Lung (tissue), 12 donors: ENCODE data around the gene TPSG1. TPM values are rescaled to one million over a fixed set of nuclear protein-coding genes. Genes with fewer than 3 reads are reported as not detected.
A peak's percentile ranks its signal among the peaks of the same experiment; 100 is the strongest.
"Not testable (repeated sequence)": the region's sequence is repeated elsewhere in the genome, so short reads cannot be mapped to it uniquely, and the experiment has no call there.

Experiments used
- ATAC-seq: fragments of 200-7000 bp; cut with Tn5 transposase; one replicate; pipeline ENCODE4 v1.9.1; 2020; ENCODE audit warnings: moderate number of reproducible peaks; ENCODE audit not compliant: insufficient read depth, low FRiP score
- DNase-seq, 3 donors: peaks; one replicate each; pipeline ENCODE4 v3.0.0-alpha.2; 2013 to 2017
- H3K27ac ChIP-seq, 2 donors: one replicate each; pipeline ENCODE4 v1.5.1; 2013; ENCODE audit warnings: mild to moderate bottlenecking in 2 of 2, moderate library complexity in 2 of 2, control low read depth in 1 of 2, inconsistent platforms in 1 of 2, low read depth in 1 of 2, low read length in 1 of 2
- H3K27me3 ChIP-seq, 3 donors: one replicate each; pipeline ENCODE4 v1.5.1; 2013; ENCODE audit warnings: low read length in 2 of 3; ENCODE audit not compliant: control insufficient read depth in 3 of 3, insufficient read depth in 3 of 3
- H3K36me3 ChIP-seq, 4 donors: one replicate each; pipeline ENCODE4 v1.5.1; 2013; ENCODE audit warnings: low read length in 4 of 4, mild to moderate bottlenecking in 1 of 4, moderate library complexity in 1 of 4; ENCODE audit not compliant: control insufficient read depth in 4 of 4, insufficient read depth in 4 of 4
- H3K4me1 ChIP-seq, 5 donors: one replicate each; pipeline ENCODE4 v1.5.1; 2013; ENCODE audit warnings: low read length in 5 of 5, mild to moderate bottlenecking in 2 of 5, moderate library complexity in 1 of 5; ENCODE audit not compliant: control insufficient read depth in 5 of 5, insufficient read depth in 5 of 5
- H3K4me3 ChIP-seq: one replicate; pipeline ENCODE4 v1.5.1; 2013; ENCODE audit warnings: mild to moderate bottlenecking, control low read depth, moderate library complexity
- H3K9ac ChIP-seq, 2 donors: one replicate each; pipeline ENCODE4 v1.5.1; 2013; ENCODE audit warnings: low read length in 2 of 2, control low read depth in 1 of 2; ENCODE audit not compliant: insufficient read depth in 1 of 2
- H3K9me3 ChIP-seq, 4 donors: one replicate each; pipeline ENCODE4 v1.5.1; 2013; ENCODE audit warnings: low read length in 3 of 4, mild to moderate bottlenecking in 1 of 4, moderate library complexity in 1 of 4; ENCODE audit not compliant: control insufficient read depth in 4 of 4, insufficient read depth in 3 of 4
- CTCF ChIP-seq: IDR thresholded peaks from 2 replicates; pipeline ENCODE4 v1.5.1; 2012; ENCODE audit warnings: mild to moderate bottlenecking; ENCODE audit errors: control extremely low read depth, extremely low read depth
- WGBS, 2 donors: extraction: QIAGEN DNeasy Blood & Tissue Kit; methylation state at CpG; one replicate each; pipeline ENCODE4 v1.1.7; 2013; 5-methylcytosine and 5-hydroxymethylcytosine counted together
- polyA plus RNA-seq, 2 donors: library from polyadenylated mRNA; stranded (reverse); fragments of 200-250 nt; gene quantifications; one replicate each; pipeline ENCODE4 v1.2.1, GENCODE V29; 2013
- total RNA-seq, 2 donors: library from RNA; depleted of rRNA in 1 of 2; stranded (reverse); fragments of >200 nt in 1 of 2; gene quantifications; one replicate each; pipeline ENCODE4 v1.2.1, GENCODE V29; 2014 to 2021
- donor health status: control.
- donor health status: control.
- donor health status: Bipolar disorder and iron deficiency.
- donor health status: healthy.
- donor health status: DM: yes; HTN: yes; CAD: no.

TPSG1 gene
- total and polyA plus RNA-seq, 4 donors: 0.03 to 2.9 (median 0.71) TPM; not detected in 1

- no peak overlapping the region for H3K4me3 ChIP-seq
- H3K4me1 ChIP-seq: peaks cover 0 to 11% (median 4%) of the 10 kb centered on the region in 5 donors
- no peak overlapping the region for H3K9ac ChIP-seq
- WGBS, 2 donors: 72 to 85% methylated on average over 9 of the region's 9 CpGs
- H3K27ac ChIP-seq: no peak overlapping the region
- no peaks in the 10 kb centered on the region for H3K36me3 ChIP-seq
- H3K27me3 ChIP-seq: no peaks in the 10 kb centered on the region
- no peak for TF ChIP-seq CTCF
- ATAC-seq: no peak
- peaks cover 0 to 3% (median 0%) of the 10 kb centered on the region in 4 donors for H3K9me3 ChIP-seq
- no peak for DNase-seq
Observed at GRCh38 chr16:1272453-1273198, 47.6 kb upstream of the TPSG1 start.

GRCh38 chr16:1271724-1272413 is 46.8 kb upstream of the TPSG1 start:
- DNase-seq: peak; percentile 60 to 78 (median 68)
- not testable (repeated sequence) for H3K27ac ChIP-seq, H3K9me3 ChIP-seq, H3K36me3 ChIP-seq, ATAC-seq, H3K27me3 ChIP-seq, H3K9ac ChIP-seq, H3K4me3 ChIP-seq
- H3K4me1 ChIP-seq: peaks cover 0 to 11% (median 4%) of the 10 kb centered on the region in 5 donors
- WGBS, 2 donors: 12 to 26% methylated on average over 19 of the region's 19 CpGs

- TF ChIP-seq CTCF: no peak
- Histone ChIP-seq H3K27me3 (no peaks in the 10 kb centered on the region), H3K4me3 (no peak overlapping the region), H3K9me3 (peaks cover 0 to 6% (median 0%) of the 10 kb centered on the region in 4 donors), H3K36me3 (no peaks in the 10 kb centered on the region), H3K27ac (no peak overlapping the region), H3K9ac (no peak overlapping the region), H3K4me1 (peaks cover 0 to 11% (median 4%) of the 10 kb centered on the region in 5 donors)
- WGBS, 2 donors: 78 to 84% methylated on average over 12 of the region's 12 CpGs
- ATAC-seq (no peak), DNase-seq (peak in 1 of 3 donors; percentile 51)
Observed at GRCh38 chr16:1271380-1271723, 46.3 kb upstream of the TPSG1 start.

- ATAC-seq, DNase-seq, H3K27ac ChIP-seq, H3K4me3 ChIP-seq, H3K36me3 ChIP-seq, H3K9ac ChIP-seq, H3K27me3 ChIP-seq: not testable (repeated sequence)
- Histone ChIP-seq H3K9me3 (peaks cover 0 to 12% (median 0%) of the 10 kb centered on the region in 4 donors), H3K4me1 (peaks cover 0 to 11% (median 6%) of the 10 kb centered on the region in 5 donors)
- 94 to 95% methylated on average over 7 of the region's 7 CpGs for WGBS, 2 donors
Observed at GRCh38 chr16:1269418-1269817, 44.4 kb upstream of the TPSG1 start.
